Measurements from ENCODE around the gene NHLH2. TPM values are rescaled to one million over a fixed set of nuclear protein-coding genes. Genes with fewer than 3 reads are reported as not detected.

NHLH2 gene
- not detected for total RNA-seq
- under 1 TPM in 2 of 8 donors, not detected in 6; 0.11 to 0.12 TPM for polyA plus RNA-seq (ENCODE audit: insufficient read depth in 1 of 8, insufficient read length in 8 of 8, low replicate concordance in 1 of 8)
- long read RNA-seq, donor 1: 0 reads
- long read RNA-seq, donor 2: 0 reads
- long read RNA-seq, donor 3: 0 reads
- long read RNA-seq, donor 4: 0 reads
- long read RNA-seq, donor 5: 0 reads
- long read RNA-seq, donor 6: 0 reads
- long read RNA-seq, donor 7: 0 reads
- long read RNA-seq, donor 8, full-length matches to known transcripts: 2 of 2 reads
- long read RNA-seq, donor 8, partial matches to known transcripts: 0 of 2 reads
- long read RNA-seq, donor 8, other reads (novel, unspliced or antisense): 0 of 2 reads
- long read RNA-seq, donor 9: 0 reads
- long read RNA-seq, donor 10: 0 reads
- long read RNA-seq, donor 11: 0 reads

DNA sequence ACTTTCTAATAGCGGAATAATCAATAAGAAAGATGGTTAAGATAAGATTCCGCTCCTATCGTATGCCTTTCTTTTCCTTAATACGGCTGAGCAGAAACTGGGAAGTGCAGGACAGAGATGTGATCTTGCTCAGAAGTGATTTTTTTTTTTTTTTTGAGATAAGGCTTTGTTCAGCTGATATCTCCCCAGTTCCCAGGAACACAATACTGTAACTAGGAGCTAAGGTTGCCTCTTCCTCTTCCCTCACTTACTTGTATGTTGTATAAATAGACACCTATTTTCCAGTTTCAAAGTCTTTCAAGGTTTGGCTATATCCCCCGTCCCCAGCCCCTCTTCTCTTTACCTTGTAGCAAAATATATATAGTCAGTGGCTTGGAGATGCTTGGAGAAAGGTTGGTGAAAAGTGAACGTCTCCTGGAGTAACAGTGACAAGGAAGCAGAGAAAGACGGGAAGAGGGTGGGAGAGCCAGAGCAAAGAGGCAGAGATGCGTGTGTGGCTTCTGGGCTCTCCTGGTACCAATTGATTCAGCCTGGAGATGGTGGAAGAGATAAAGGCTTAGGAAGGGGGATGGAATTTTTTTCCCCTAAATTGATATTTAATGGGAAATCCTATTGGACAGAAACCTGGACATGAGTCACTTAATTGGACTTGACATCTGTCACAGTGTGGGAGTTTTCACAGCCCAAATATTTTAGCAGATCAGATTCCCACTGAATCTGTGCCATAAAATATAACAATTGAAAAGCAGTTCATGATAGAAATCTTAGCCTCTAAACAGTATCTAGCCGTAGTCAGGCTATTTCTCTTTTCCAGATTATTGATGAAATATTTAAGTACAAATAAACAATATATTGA, at the start of gene NHLH2:
Gene NHLH2, minus strand, starts transcription at position 522 of the 856 bp plus-strand sequence. CDS start 2,754 bp downstream, outside the sequence.
- DNase-seq: no peak
- H3K27me3 ChIP-seq (ENCODE audit: control insufficient read depth, insufficient read depth, low read length): peaks cover 51% of the 10 kb centered on the region
- WGBS (ENCODE audit: insufficient coverage): 13% methylated on average over 3 of the region's 9 CpGs
- H3K4me1 ChIP-seq (ENCODE audit: control insufficient read depth, insufficient read depth, low read length): peaks cover 16% of the 10 kb centered on the region
- no peaks in the 10 kb centered on the region for H3K9me3 ChIP-seq (replicated peaks; ENCODE audit: control insufficient read depth, low read depth, low read length)
- no peak within 1 kb of the TSS for H3K4me3 ChIP-seq (ENCODE audit: low read length)
- no peak within 1 kb of the TSS for H3K27ac ChIP-seq (ENCODE audit: low read length)
- no peaks in the 10 kb centered on the region for H3K36me3 ChIP-seq (ENCODE audit: control insufficient read depth, insufficient read depth, low read length)

DNA sequence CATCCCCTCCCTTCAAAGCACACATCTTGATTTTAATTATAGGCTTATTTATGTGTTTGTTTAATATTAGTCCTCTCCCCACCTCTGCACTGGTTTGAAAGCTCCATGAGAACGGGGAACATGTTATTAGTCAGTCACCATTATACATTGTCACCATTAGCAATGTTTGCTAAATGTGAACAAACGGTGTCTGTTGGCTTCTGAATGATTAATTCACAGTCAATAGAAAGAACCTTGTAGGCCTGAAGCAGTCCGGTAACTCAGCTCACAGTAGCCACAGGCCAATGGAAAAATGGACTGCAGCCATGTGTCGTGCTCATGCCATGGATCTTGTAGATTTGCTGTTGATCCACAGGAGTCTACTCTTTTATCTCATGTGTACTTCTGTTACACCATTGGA, 49.7 kb upstream of the NHLH2 start:
- Histone ChIP-seq H3K4me3 (ENCODE audit: low read length) (no peak overlapping the region), H3K9me3 (replicated peaks; ENCODE audit: control insufficient read depth, low read depth, low read length) (no peaks in the 10 kb centered on the region), H3K36me3 (ENCODE audit: control insufficient read depth, insufficient read depth, low read length) (no peaks in the 10 kb centered on the region), H3K27ac (ENCODE audit: low read length) (no peak overlapping the region), H3K4me1 (ENCODE audit: control insufficient read depth, insufficient read depth, low read length) (no peaks in the 10 kb centered on the region), H3K27me3 (ENCODE audit: control insufficient read depth, insufficient read depth, low read length) (no peaks in the 10 kb centered on the region)
- 76% methylated on average over 2 of the region's 4 CpGs for WGBS (ENCODE audit: insufficient coverage)
- no peak for DNase-seq

DNA sequence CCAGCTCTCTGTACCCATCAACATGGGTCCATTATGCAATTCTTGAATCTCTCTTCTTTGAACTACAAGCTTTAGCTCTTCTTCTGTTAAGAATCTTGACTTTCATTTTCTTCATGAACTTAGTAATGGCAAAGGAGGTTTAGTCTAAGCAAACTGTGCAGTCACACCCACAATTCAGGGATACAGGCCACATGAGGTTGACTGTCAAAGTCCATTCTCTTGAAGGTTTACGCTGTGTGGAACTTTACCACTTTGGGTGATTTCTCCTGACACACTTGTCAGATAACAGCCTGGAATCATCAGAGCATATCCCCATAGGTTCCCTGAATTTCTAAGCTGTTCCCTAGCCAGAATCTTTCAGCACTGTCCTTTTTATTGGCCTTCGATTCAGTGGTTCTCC, 48.0 kb upstream of the NHLH2 start:
- 75% methylated on average over 1 of the region's 2 CpGs for WGBS (ENCODE audit: insufficient coverage)
- Histone ChIP-seq H3K4me3 (ENCODE audit: low read length) (no peak overlapping the region), H3K27me3 (ENCODE audit: control insufficient read depth, insufficient read depth, low read length) (peaks cover under 1% of the 10 kb centered on the region), H3K36me3 (ENCODE audit: control insufficient read depth, insufficient read depth, low read length) (no peaks in the 10 kb centered on the region), H3K9me3 (replicated peaks; ENCODE audit: control insufficient read depth, low read depth, low read length) (no peaks in the 10 kb centered on the region), H3K27ac (ENCODE audit: low read length) (no peak overlapping the region), H3K4me1 (ENCODE audit: control insufficient read depth, insufficient read depth, low read length) (no peaks in the 10 kb centered on the region)
- DNase-seq: no peak

DNA sequence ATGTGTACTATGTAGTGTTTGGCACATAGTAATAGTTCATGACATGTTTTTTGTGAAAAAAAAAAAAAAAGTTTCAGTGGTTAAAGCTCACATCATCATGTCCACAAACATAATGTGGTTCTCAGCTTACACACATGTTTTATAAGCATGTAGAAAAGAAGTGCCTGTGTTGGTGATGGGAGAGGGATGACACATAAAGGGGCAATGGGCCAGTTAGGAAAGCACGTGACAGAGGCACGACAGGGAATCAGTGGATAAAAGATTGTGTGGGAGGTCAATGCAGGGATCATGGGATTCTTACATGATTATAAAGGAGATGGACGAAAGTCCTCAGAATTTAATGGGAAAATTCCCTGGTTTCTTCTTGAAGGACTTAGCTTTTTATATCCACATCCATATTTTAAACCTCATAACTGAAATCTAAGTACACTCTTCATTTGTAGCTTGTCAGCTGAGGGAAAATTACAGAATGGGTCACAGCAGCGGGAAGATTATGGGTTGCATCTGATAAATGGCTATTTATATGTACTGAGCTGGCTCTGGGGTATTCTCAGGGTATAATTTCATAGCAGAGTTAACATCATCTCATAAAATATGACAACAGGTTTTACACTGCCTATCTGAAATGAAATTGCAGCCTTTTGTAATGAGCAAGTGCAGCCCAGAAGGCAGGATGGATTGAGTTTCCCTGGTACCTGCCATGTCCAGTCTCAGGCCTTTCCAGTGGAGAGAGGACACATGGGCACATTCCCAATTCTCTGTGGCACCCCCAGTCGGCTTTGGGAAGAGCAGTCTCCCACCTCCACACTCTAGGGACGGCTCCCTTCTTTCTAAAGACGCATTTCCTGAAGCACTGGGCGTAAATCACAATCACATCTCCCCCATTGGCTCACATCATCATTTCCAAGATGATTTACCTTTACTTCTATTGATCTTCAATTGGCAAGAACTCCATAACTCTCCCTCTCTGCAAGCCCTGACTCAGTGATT, 42.3 kb upstream of the NHLH2 start:
- Histone ChIP-seq H3K27me3 (ENCODE audit: control insufficient read depth, insufficient read depth, low read length) (peaks cover 2% of the 10 kb centered on the region), H3K36me3 (ENCODE audit: control insufficient read depth, insufficient read depth, low read length) (no peaks in the 10 kb centered on the region), H3K4me1 (ENCODE audit: control insufficient read depth, insufficient read depth, low read length) (no peaks in the 10 kb centered on the region), H3K4me3 (ENCODE audit: low read length) (no peak overlapping the region), H3K27ac (ENCODE audit: low read length) (no peak overlapping the region), H3K9me3 (replicated peaks; ENCODE audit: control insufficient read depth, low read depth, low read length) (no peaks in the 10 kb centered on the region)
- WGBS (ENCODE audit: insufficient coverage): 47% methylated on average over 4 of the region's 8 CpGs
- peak; percentile 1 for DNase-seq

DNA sequence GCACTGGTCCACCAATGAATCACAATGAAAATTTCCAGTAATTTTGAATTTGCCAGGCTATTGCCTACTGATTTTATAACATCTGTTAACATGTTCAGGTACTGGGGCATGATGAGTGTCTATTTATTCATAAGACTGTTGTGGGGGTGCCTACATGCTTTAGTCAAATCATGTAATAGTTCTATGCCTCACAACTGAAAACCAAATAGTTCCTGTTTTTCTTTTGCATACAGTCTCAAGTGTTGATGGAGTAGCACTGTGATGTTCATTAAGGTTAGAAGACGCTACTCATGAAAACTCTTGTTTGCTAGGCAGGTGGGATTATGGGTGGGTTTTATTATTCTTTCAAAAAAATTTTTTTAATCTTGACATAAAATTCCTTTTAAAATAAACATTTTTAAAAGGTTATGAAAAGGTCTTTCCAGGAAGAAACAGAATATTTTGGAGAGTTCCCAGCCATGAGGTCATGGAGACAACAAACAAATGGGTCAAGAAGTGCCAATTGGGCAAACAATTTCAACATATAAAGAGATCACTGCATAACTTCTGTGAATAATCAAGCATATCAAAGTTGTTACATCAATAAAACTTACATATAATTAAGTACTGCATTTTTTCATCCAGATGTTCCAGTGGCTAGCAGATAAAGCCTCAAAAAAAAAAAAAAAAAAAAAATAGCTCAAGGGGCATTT, 40.2 kb upstream of the NHLH2 start:
- peaks cover 2% of the 10 kb centered on the region for H3K27me3 ChIP-seq (ENCODE audit: control insufficient read depth, insufficient read depth, low read length)
- no peak for DNase-seq
- H3K36me3 ChIP-seq (ENCODE audit: control insufficient read depth, insufficient read depth, low read length): no peaks in the 10 kb centered on the region
- no CpG with 5 or more reads among the region's 1 CpG for WGBS (ENCODE audit: insufficient coverage)
- H3K9me3 ChIP-seq (replicated peaks; ENCODE audit: control insufficient read depth, low read depth, low read length): no peaks in the 10 kb centered on the region
- H3K4me3 ChIP-seq (ENCODE audit: low read length): no peak overlapping the region
- no peaks in the 10 kb centered on the region for H3K4me1 ChIP-seq (ENCODE audit: control insufficient read depth, insufficient read depth, low read length)
- no peak overlapping the region for H3K27ac ChIP-seq (ENCODE audit: low read length)

DNA sequence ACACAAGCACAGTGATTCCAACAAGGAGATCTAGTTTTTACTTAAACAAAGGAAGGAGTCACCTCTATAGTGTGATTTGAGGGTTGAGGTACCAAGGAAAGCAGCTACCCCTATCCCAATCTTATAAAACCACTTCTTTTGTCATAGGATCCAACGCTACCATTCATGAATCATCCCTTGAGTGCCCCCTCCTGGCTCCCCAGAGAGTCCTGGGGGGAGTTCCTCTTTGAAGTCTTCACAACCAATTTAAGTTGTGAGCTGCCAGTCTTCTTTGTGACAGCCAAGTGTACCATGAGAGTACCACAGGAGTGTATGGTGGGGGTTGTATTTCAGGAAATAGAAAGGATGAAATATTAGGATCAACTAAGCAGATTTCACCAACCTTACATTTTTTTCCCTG, 39.1 kb upstream of the NHLH2 start:
- no CpG with 5 or more reads among the region's 1 CpG for WGBS (ENCODE audit: insufficient coverage)
- Histone ChIP-seq H3K27ac (ENCODE audit: low read length) (no peak overlapping the region), H3K4me1 (ENCODE audit: control insufficient read depth, insufficient read depth, low read length) (no peaks in the 10 kb centered on the region), H3K4me3 (ENCODE audit: low read length) (no peak overlapping the region), H3K9me3 (replicated peaks; ENCODE audit: control insufficient read depth, low read depth, low read length) (no peaks in the 10 kb centered on the region), H3K27me3 (ENCODE audit: control insufficient read depth, insufficient read depth, low read length) (peaks cover 2% of the 10 kb centered on the region), H3K36me3 (ENCODE audit: control insufficient read depth, insufficient read depth, low read length) (no peaks in the 10 kb centered on the region)
- no peak for DNase-seq

DNA sequence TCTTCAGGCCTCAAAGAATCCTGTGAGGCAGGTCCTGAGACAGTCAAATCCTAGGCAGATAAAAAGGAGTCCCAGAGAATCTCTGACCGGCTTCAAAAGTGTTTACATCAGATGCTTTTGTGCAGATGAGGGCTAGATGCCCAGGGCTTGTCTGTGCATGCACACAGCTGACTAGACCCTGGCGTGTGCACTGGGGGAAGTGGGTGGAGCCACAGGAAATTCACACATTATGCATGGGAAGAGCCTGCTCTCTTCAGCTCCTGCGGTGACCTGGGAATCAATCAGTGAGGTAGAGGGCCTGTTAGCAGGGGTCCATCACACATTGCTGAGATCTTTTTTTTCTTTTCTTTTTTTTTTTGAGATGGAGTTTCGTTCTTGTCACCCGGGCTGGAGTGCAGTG, 36.6 kb upstream of the NHLH2 start:
- Histone ChIP-seq H3K4me3 (ENCODE audit: low read length) (no peak overlapping the region), H3K27ac (ENCODE audit: low read length) (no peak overlapping the region), H3K36me3 (ENCODE audit: control insufficient read depth, insufficient read depth, low read length) (no peaks in the 10 kb centered on the region), H3K27me3 (ENCODE audit: control insufficient read depth, insufficient read depth, low read length) (no peaks in the 10 kb centered on the region), H3K4me1 (ENCODE audit: control insufficient read depth, insufficient read depth, low read length) (no peaks in the 10 kb centered on the region), H3K9me3 (replicated peaks; ENCODE audit: control insufficient read depth, low read depth, low read length) (no peaks in the 10 kb centered on the region)
- peak; percentile 3 for DNase-seq
- 0% methylated on average over 2 of the region's 5 CpGs for WGBS (ENCODE audit: insufficient coverage)

DNA sequence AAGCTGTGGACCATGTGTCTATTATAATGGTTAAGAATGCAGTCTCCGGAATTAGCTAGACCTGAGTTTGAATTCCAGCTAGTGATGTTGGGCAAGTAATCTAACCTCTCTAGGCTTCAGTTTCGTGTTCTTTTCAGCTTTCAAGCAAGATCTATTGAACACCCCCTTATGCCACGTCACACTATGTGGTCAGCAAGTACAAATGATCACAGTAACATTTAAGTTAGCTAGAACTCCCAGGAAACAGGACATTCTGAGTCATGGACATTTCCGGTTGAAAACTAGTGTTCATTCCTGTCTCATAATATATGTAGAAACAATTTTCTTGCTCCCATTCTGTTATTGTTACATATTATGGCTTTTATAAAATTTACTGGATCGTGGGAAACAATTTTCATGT, 34.0 kb upstream of the NHLH2 start:
- Histone ChIP-seq H3K4me1 (ENCODE audit: control insufficient read depth, insufficient read depth, low read length) (no peaks in the 10 kb centered on the region), H3K9me3 (replicated peaks; ENCODE audit: control insufficient read depth, low read depth, low read length) (no peaks in the 10 kb centered on the region), H3K36me3 (ENCODE audit: control insufficient read depth, insufficient read depth, low read length) (no peaks in the 10 kb centered on the region), H3K27me3 (ENCODE audit: control insufficient read depth, insufficient read depth, low read length) (no peaks in the 10 kb centered on the region), H3K4me3 (ENCODE audit: low read length) (no peak overlapping the region), H3K27ac (ENCODE audit: low read length) (no peak overlapping the region)
- no peak for DNase-seq
- no CpG with 5 or more reads among the region's 5 CpGs for WGBS (ENCODE audit: insufficient coverage)

DNA sequence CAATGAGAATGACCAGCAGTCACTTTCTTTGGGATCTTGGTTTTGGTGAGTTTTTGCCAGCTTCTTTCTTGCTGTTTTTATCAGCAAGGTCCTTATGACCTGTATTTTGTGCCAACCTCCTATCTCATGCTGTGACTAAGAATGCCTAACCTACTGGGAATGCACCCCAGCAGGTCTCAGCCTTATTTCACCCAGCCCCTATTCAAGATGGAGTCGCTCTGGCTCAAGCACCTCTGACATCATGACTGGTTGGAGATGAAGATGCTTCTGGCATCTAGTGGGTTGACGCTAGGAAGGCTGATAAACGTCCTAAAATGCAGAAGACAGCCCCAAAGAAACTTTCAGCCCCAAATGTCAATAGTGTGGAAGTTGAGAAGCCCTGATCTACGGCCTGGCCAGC, 33.6 kb upstream of the NHLH2 start:
- WGBS (ENCODE audit: insufficient coverage): no CpG with 5 or more reads among the region's 4 CpGs
- Histone ChIP-seq H3K27me3 (ENCODE audit: control insufficient read depth, insufficient read depth, low read length) (no peaks in the 10 kb centered on the region), H3K36me3 (ENCODE audit: control insufficient read depth, insufficient read depth, low read length) (no peaks in the 10 kb centered on the region), H3K4me3 (ENCODE audit: low read length) (no peak overlapping the region), H3K4me1 (ENCODE audit: control insufficient read depth, insufficient read depth, low read length) (no peaks in the 10 kb centered on the region), H3K9me3 (replicated peaks; ENCODE audit: control insufficient read depth, low read depth, low read length) (no peaks in the 10 kb centered on the region), H3K27ac (ENCODE audit: low read length) (no peak overlapping the region)
- DNase-seq: no peak

Data from muscle of leg (tissue), 16 donors.